ENCODE results near the gene HSP90AB1. TPM values are rescaled to one million over a fixed set of nuclear protein-coding genes. Genes with fewer than 3 reads are reported as not detected.

HSP90AB1 gene
- total RNA-seq, 1 donor from 2014 or later, result 1,541 TPM

DNA sequence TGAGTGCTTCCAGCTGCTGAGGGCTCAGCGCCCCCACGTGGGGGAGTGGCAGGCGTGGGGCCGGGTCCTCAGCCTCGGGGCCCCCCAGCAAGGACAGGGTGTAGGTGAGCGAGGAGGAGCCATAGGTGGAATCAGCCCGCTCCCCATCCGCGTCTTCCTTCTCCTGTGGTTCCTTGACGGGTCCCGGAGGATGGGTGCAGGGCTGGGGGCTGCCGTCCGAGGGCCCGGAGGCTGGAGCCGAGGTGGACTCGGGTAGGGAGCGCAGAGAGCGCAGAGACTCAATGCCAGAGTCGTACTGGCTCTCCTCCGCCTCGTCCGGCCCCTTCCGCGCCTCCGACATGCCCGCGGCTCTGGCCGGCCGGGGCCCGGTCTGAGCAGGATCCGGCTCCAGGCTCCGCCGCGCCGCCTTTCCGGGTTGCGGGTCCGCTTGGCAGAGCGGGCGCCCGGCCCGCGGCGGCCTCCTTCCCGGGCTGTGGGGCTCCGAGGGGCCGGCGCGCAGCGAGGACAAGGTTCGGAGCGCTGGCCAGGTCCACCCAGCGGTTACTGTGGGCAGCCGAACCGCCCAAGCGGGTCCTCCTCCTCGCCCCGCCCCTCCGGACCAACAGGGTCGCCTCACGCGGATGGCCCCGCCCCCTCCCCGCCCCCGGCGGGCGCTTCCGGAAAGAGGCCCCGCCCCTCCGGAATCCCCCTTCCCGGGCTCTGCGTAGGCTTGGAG, 18.3 kb downstream of the HSP90AB1 start, which contains the start of gene NFKBIE:
TSS of gene NFKBIE (minus strand) at position 545 of the 715 bp plus-strand sequence. CDS start at position 340, 205 bp downstream.
- peak within 1 kb of the TSS; percentile 93 for H3K4me3 ChIP-seq (ENCODE audit: low read depth, low read length)
- no peak for DNase-seq (ENCODE audit: low read depth)
- TF ChIP-seq, protein P1, sequence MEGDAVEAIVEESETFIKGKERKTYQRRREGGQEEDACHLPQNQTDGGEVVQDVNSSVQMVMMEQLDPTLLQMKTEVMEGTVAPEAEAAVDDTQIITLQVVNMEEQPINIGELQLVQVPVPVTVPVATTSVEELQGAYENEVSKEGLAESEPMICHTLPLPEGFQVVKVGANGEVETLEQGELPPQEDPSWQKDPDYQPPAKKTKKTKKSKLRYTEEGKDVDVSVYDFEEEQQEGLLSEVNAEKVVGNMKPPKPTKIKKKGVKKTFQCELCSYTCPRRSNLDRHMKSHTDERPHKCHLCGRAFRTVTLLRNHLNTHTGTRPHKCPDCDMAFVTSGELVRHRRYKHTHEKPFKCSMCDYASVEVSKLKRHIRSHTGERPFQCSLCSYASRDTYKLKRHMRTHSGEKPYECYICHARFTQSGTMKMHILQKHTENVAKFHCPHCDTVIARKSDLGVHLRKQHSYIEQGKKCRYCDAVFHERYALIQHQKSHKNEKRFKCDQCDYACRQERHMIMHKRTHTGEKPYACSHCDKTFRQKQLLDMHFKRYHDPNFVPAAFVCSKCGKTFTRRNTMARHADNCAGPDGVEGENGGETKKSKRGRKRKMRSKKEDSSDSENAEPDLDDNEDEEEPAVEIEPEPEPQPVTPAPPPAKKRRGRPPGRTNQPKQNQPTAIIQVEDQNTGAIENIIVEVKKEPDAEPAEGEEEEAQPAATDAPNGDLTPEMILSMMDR (conservative IDR thresholded peaks at IDR 0.05; ENCODE audit: low read depth, low read length), result peak; percentile 33

DNA sequence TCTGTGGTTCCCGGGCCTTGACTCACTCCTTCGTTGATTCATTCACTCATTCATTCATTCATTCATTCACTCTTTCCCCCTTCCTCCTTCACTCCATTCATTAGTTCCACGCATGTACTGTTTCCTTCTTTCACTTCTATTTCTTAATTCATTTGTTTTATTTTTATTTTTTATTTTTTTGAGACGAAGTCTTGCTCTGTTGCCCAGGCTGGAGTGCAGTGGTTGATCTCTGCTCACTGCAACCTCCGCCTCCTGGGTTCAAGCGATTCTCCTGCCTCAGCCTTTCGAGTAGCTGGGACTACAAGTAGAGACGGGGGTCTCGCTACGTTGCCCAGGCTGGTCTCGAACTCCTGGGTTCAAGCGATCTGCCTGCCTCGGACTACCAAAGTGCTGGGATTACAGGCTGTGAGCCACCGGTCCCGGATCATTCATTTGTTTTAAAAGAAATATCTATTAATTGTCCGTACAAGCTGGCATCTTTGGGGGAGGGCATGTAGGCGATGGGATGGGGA, 18.9 kb downstream of the HSP90AB1 start:
- no peak overlapping the region for H3K4me3 ChIP-seq (ENCODE audit: low read depth, low read length)
- DNase-seq (ENCODE audit: low read depth), result peak; percentile 72
- TF ChIP-seq, protein P1 (conservative IDR thresholded peaks at IDR 0.05; ENCODE audit: low read depth, low read length), result no peak

DNA sequence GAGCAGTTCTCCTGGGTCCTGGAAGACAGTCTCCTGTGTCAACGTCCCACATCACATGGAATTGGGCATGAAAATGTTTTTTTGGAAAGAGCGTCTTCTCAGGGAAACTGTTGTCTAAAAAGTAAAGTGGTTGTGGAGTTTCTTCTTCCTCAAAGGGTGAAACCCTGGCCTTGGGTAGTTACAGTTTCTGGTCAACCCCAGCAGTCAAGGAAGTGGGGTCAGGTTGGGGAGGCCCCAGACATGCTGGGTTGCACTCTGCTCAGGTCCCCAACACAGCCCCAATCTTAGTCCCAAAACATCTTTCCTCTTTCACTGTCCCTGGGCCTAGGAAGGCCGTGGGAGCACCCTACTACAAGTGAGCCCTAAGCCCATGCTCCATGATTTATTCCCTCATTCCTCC, 19.4 kb downstream of the HSP90AB1 start:
- TF ChIP-seq, protein P1 (conservative IDR thresholded peaks at IDR 0.05; ENCODE audit: low read depth, low read length), result no peak
- DNase-seq (ENCODE audit: low read depth), result no peak
- H3K4me3 ChIP-seq (ENCODE audit: low read depth, low read length), result no peak overlapping the region

DNA sequence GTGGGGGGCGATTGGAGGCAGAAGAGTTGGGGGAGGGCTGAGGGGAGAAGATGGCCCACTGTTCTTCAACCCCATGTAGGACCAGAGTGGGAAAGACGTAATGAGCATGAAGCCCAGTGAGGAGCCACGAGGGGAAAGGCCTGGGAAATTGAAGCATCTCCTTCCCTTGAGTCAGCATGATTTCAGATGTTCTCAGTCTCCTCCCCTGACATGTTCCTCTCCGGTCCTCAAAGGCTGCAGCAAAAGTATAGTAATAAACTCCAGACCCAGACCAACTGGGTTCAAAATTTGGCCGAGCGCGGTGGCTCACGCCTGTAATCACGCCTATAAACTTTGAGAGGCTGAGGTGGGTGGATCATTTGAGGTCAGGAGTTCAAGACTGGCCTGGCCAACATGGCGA, 20.4 kb downstream of the HSP90AB1 start:
- DNase-seq (ENCODE audit: low read depth), result no peak
- H3K4me3 ChIP-seq (ENCODE audit: low read depth, low read length), result no peak overlapping the region
- TF ChIP-seq, protein P1 (conservative IDR thresholded peaks at IDR 0.05; ENCODE audit: low read depth, low read length), result no peak

DNA sequence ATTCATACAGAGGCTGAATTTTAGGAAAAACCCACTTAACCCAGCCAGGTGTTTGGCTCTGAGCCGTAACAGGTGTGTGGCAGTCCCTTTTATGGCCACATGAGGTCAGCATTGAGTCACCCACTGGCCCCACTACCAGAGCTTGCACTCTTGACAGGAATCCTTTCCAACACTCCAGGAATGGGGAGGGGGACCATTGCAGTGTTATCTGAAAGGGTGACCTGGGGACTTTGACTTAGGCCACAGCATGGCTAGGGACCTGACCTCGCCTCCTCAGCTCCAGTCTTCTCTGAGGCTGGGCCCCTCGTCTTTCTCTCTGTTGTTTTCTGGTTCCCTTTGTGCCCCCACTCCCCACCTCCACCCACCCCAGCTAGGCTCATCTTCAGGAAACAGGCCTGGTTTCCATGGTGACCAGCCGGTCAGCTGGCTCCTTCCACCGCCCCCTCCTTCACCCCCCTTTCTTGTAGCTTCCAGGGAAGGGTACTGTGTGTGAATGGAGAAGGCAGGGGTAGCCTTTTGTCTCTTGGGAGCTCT, 21.3 kb downstream of the HSP90AB1 start:
- DNase-seq (ENCODE audit: low read depth), result no peak
- H3K4me3 ChIP-seq (ENCODE audit: low read depth, low read length), result no peak overlapping the region
- TF ChIP-seq, protein P1 (conservative IDR thresholded peaks at IDR 0.05; ENCODE audit: low read depth, low read length), result peak; percentile 99

DNA sequence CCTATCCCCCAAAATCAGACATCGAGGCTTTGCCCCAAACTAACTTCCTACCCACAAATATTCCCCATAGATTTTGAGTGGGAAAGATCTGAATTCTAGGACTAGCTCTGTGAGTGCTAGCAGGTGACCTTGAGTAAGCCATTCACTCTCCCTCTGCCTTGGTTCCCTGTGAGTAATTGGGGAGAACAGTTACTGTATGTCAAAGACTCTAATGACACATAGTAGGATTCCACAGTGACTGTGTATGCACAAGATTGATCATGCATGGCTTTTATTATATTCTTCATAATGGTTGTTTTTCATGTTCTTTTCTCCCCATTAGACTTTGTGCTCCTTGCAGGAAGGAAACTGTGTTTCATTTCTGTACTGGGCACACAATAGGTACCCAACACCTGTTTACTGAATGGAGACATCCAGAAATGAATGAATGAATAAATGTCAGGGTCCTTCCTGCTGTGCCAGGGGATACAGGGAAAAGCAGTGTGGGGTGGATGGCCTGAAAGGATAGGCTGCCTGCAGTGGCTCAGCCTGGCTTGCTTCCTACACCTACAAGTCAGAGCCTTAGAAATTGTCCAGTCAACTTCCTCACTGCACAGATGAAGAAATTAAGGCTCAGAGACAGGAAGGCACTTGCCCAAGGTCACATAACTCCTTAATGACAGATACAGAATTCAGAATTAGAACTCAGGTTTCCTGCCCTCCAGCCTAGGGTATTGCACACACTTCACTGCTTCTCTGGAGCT, 22.4 kb downstream of the HSP90AB1 start:
- TF ChIP-seq, protein P1 (conservative IDR thresholded peaks at IDR 0.05; ENCODE audit: low read depth, low read length), result no peak

More for the DNA sequence above, 22.4 kb downstream of the HSP90AB1 start:
- DNase-seq (ENCODE audit: low read depth), result no peak
- H3K4me3 ChIP-seq (ENCODE audit: low read depth, low read length), result no peak overlapping the region

All from epithelial cell of proximal tubule (primary cell).